H1 (cell line): ENCODE data around the gene COL4A3. TPM values are rescaled to one million over a fixed set of nuclear protein-coding genes. Genes with fewer than 3 reads are reported as not detected.

Experiments used
- CTCF ChIA-PET: fragments of 300-600 bp; sonication (Branson Sonifier 250); formaldehyde crosslinking; loops from one replicate; lab custom pipeline; 2021; ENCODE audit not compliant: partially characterized antibody; lab: Charles Lee
- POLR2A ChIA-PET: fragments of 300-600 bp; sonication (Branson Sonifier 250); formaldehyde crosslinking; loops from one replicate; lab custom pipeline; 2021; ENCODE audit warnings: inconsistent platforms; ENCODE audit not compliant: partially characterized antibody; lab: Charles Lee
- DNase-seq, 2 experiments: peaks; one replicate each; pipeline versions ENCODE4 v3.0.0 to v3.0.0-alpha.2; 2010 to 2022; ENCODE audit warnings: low spot score in 2 of 2, low read depth in 1 of 2, mixed read lengths in 1 of 2
- FAIRE-seq: peaks from 2 replicates; lab custom pipeline; 2011; peaks lifted over from hg19 to GRCh38; lab: Jason Lieb, UNC
- H2AFZ ChIP-seq: 2 replicates; pipeline ENCODE4 v1.8.1; 2012; ENCODE audit warnings: low read length, inconsistent platforms
- H2AK5ac ChIP-seq: 2 replicates; pipeline ENCODE4 v1.6.1; 2013; ENCODE audit warnings: low read depth, low read length
- H2BK120ac ChIP-seq: replicated peaks from 2 replicates; pipeline ENCODE3; 2013; ENCODE audit warnings: low read depth, low read length, inconsistent platforms
- H2BK12ac ChIP-seq: 2 replicates; pipeline ENCODE4 v1.6.1; 2013; ENCODE audit warnings: low read depth, low read length
- H2BK15ac ChIP-seq: 2 replicates; pipeline ENCODE4 v1.6.1; 2013; ENCODE audit warnings: low read length
- H2BK20ac ChIP-seq: 2 replicates; pipeline ENCODE4 v1.6.1; 2013; ENCODE audit warnings: low read length
- H2BK5ac ChIP-seq: 2 replicates; pipeline ENCODE4 v1.6.1; 2013; ENCODE audit warnings: low read depth, low read length
- H3K14ac ChIP-seq: 2 replicates; pipeline ENCODE4 v1.6.1; 2013; ENCODE audit warnings: inconsistent platforms; ENCODE audit not compliant: insufficient read length
- H3K18ac ChIP-seq: 2 replicates; pipeline ENCODE4 v1.6.1; 2013; ENCODE audit warnings: low read length; ENCODE audit errors: extremely low read depth
- H3K23ac ChIP-seq: 2 replicates; pipeline ENCODE4 v1.6.1; 2013; ENCODE audit warnings: inconsistent platforms; ENCODE audit not compliant: insufficient read length
- H3K23me2 ChIP-seq: 2 replicates; pipeline ENCODE4 v1.6.1; 2013; ENCODE audit warnings: low read depth, low read length
- H3K27ac ChIP-seq: 2 replicates; pipeline ENCODE4 v1.6.1; 2011; ENCODE audit warnings: low read depth, low read length, inconsistent platforms
- H3K27me3 ChIP-seq, 4 experiments: replicated peaks in 1 of 4; 1 replicate in 1 of 4; 2 replicates in 3 of 4; pipeline versions ENCODE4 v1.6.1 to v1.8.1; 2011 to 2013; ENCODE audit warnings: low read length in 3 of 4, mild to moderate bottlenecking in 3 of 4, inconsistent platforms in 2 of 4, mixed read lengths in 2 of 4, moderate library complexity in 1 of 4; ENCODE audit not compliant: control insufficient read depth in 3 of 4, insufficient read depth in 3 of 4; ENCODE audit errors: extremely low read depth in 1 of 4
- H3K36me3 ChIP-seq, 4 experiments: 2 replicates each; pipeline versions ENCODE4 v1.6.1 to v1.8.1; 2011 to 2013; ENCODE audit warnings: mild to moderate bottlenecking in 4 of 4, low read length in 3 of 4, moderate library complexity in 2 of 4, control low read depth in 1 of 4, inconsistent platforms in 1 of 4; ENCODE audit not compliant: insufficient read depth in 4 of 4, control insufficient read depth in 2 of 4
- H3K4ac ChIP-seq: replicated peaks from 2 replicates; pipeline ENCODE3; 2013; ENCODE audit warnings: low read length, low read depth, mixed read lengths, inconsistent platforms; ENCODE audit not compliant: insufficient read length
- H3K4me1 ChIP-seq, 4 experiments: replicated peaks in 1 of 4; 1 replicate in 1 of 4; 2 replicates in 3 of 4; pipeline versions ENCODE4 v1.6.1 to v1.8.1; 2011 to 2013; ENCODE audit warnings: low read length in 3 of 4, inconsistent platforms in 2 of 4, mixed read lengths in 1 of 4; ENCODE audit not compliant: insufficient read depth in 4 of 4, control insufficient read depth in 3 of 4
- H3K4me2 ChIP-seq, 2 experiments: 2 replicates each; pipeline versions ENCODE4 v1.6.1 to v1.8.1; 2011 to 2013; ENCODE audit warnings: low read depth in 2 of 2, low read length in 2 of 2, control low read depth in 1 of 2, inconsistent platforms in 1 of 2, mild to moderate bottlenecking in 1 of 2; ENCODE audit not compliant: insufficient read depth in 1 of 2
- H3K4me3 ChIP-seq, 4 experiments: fragments of 200-600, 300-600 bp in 1 of 4; sonication (generic), shearing (Covaris generic), sonication (Bioruptor Twin) in 1 of 4; 2 replicates each; pipeline versions ENCODE4 v1.5.1 to v1.8.1; 2011 to 2016; ENCODE audit warnings: low read length in 4 of 4, low read depth in 3 of 4, control low read depth in 2 of 4, inconsistent platforms in 2 of 4, mild to moderate bottlenecking in 2 of 4, mixed read lengths in 1 of 4, moderate library complexity in 1 of 4; ENCODE audit not compliant: insufficient read depth in 2 of 4; ENCODE audit errors: extremely low read depth in 1 of 4
- H3K56ac ChIP-seq: replicated peaks from 2 replicates; pipeline ENCODE3; 2013; ENCODE audit warnings: low read depth, mild to moderate bottlenecking, mixed read lengths, low read length, inconsistent platforms; ENCODE audit not compliant: insufficient read length
- H3K79me1 ChIP-seq: 2 replicates; pipeline ENCODE4 v1.6.1; 2013; ENCODE audit warnings: low read depth, low read length, control low read depth
- H3K79me2 ChIP-seq, 2 experiments: 2 replicates each; pipeline versions ENCODE4 v1.6.1 to v1.8.1; 2012 to 2013; ENCODE audit warnings: low read length in 2 of 2, mild to moderate bottlenecking in 2 of 2, inconsistent platforms in 1 of 2; ENCODE audit not compliant: insufficient read depth in 2 of 2, control insufficient read depth in 1 of 2
- H3K9ac ChIP-seq, 4 experiments: replicated peaks in 1 of 4; 1 replicate in 1 of 4; 2 replicates in 3 of 4; pipeline versions ENCODE4 v1.6.1 to v1.8.1; 2011 to 2013; ENCODE audit warnings: low read depth in 3 of 4, low read length in 3 of 4, control low read depth in 2 of 4, mild to moderate bottlenecking in 2 of 4, moderate library complexity in 2 of 4, inconsistent platforms in 1 of 4; ENCODE audit errors: extremely low read depth in 1 of 4
- H3K9me3 ChIP-seq, 2 experiments: 2 replicates each; pipeline versions ENCODE4 v1.6.1 to v1.8.1; 2012 to 2013; ENCODE audit warnings: mild to moderate bottlenecking in 2 of 2, moderate library complexity in 2 of 2, control low read depth in 1 of 2, inconsistent platforms in 1 of 2, low read depth in 1 of 2, low read length in 1 of 2, mixed read lengths in 1 of 2; ENCODE audit not compliant: insufficient read depth in 2 of 2
- H4K20me1 ChIP-seq, 2 experiments: replicated peaks in 1 of 2; 2 replicates each; pipeline versions ENCODE3 to v1.8.1; 2011 to 2013; ENCODE audit warnings: inconsistent platforms in 2 of 2, low read length in 2 of 2, mild to moderate bottlenecking in 1 of 2; ENCODE audit not compliant: insufficient read depth in 2 of 2, control insufficient read depth in 1 of 2
- H4K5ac ChIP-seq: 2 replicates; pipeline ENCODE4 v1.6.1; 2013; ENCODE audit warnings: low read length, low read depth, mixed read lengths, inconsistent platforms; ENCODE audit not compliant: insufficient read length
- H4K8ac ChIP-seq: 2 replicates; pipeline ENCODE4 v1.8.0; 2013; ENCODE audit warnings: mild to moderate bottlenecking, moderate library complexity, low read length, inconsistent platforms; ENCODE audit not compliant: insufficient read depth; ENCODE audit errors: extremely low read depth
- H4K91ac ChIP-seq: replicated peaks from 2 replicates; pipeline ENCODE3; 2013; ENCODE audit warnings: low read length, mixed read lengths, inconsistent platforms; ENCODE audit not compliant: insufficient read length
- ASH2L ChIP-seq: fragments of 200-600, 300-600 bp; sonication (generic); IDR thresholded peaks from one replicate; pipeline ENCODE4 v1.7.1; 2017; ENCODE audit warnings: low read length
- BACH1 ChIP-seq: IDR thresholded peaks from 2 replicates; pipeline ENCODE4 v1.6.1; 2012; ENCODE audit warnings: low read length, improper control_type of control experiment
- BCL11A ChIP-seq, 2 experiments: IDR thresholded peaks; one replicate each; pipeline ENCODE4 v1.6.1; 2011; ENCODE audit warnings: low read depth in 2 of 2, low read length in 2 of 2, mild to moderate bottlenecking in 2 of 2
- CBX8 ChIP-seq: fragments of 300-800, 300-1000 bp; sonication (generic); IDR thresholded peaks from 2 replicates; pipeline ENCODE4 v1.7.1; 2016; ENCODE audit warnings: low read depth, low read length, borderline replicate concordance
- CEBPB ChIP-seq: IDR thresholded peaks from 2 replicates; pipeline ENCODE4 v1.6.1; 2012; ENCODE audit warnings: low read depth, low read length
- KDM4A ChIP-seq: IDR thresholded peaks from one replicate; pipeline ENCODE4 v1.7.1; 2012; ENCODE audit warnings: low read depth, mild to moderate bottlenecking, moderate library complexity, low read length, inconsistent platforms; ENCODE audit not compliant: severe bottlenecking
- RAD21 ChIP-seq, 2 experiments: IDR thresholded peaks in 1 of 2; conservative IDR thresholded peaks in 1 of 2; 2 replicates each; pipeline ENCODE4 v1.6.1; 2011; ENCODE audit warnings: low read depth in 2 of 2, low read length in 2 of 2, improper control_type of control experiment in 1 of 2, inconsistent platforms in 1 of 2, mild to moderate bottlenecking in 1 of 2, moderate library complexity in 1 of 2
- RBBP5 ChIP-seq: IDR thresholded peaks from 2 replicates; pipeline ENCODE4 v1.7.1; 2012; ENCODE audit warnings: low read depth, mild to moderate bottlenecking, inconsistent platforms, low read length, moderate library complexity, borderline replicate concordance
- SIRT6 ChIP-seq: IDR thresholded peaks from one replicate; pipeline ENCODE4 v1.7.1; 2012; ENCODE audit warnings: low read length, inconsistent platforms
- SUZ12 ChIP-seq: fragments of 200-600 bp; sonication (generic); IDR thresholded peaks from 2 replicates; pipeline ENCODE4 v1.6.1; 2012; ENCODE audit warnings: mild to moderate bottlenecking, inconsistent platforms, low read length, moderate library complexity, mixed read lengths
- TBP ChIP-seq: IDR thresholded peaks from 2 replicates; pipeline ENCODE4 v1.6.1; 2011; ENCODE audit warnings: low read depth, low read length, improper control_type of control experiment
- WGBS, 2 experiments: shearing (Covaris generic) in 1 of 2; methylation state at CpG; one replicate each; pipeline versions ENCODE4 v1.1.6 to v1.1.7; 2013 to 2015; ENCODE audit warnings: low lambda C conversion rate in 2 of 2, mixed read lengths in 2 of 2, inconsistent platforms in 1 of 2, low coverage in 1 of 2, missing lambda C conversion rate in 1 of 2; ENCODE audit not compliant: insufficient replicate concordance in 2 of 2, insufficient coverage in 1 of 2, insufficient read length in 1 of 2; ENCODE audit errors: extremely low coverage in 1 of 2, missing lambda C conversion rate in 1 of 2; 5-methylcytosine and 5-hydroxymethylcytosine counted together
- polyA plus RNA-seq, 7 experiments: library from polyadenylated mRNA; depleted of rRNA in 3 of 7; stranded (reverse) in 5 of 7; unstranded in 2 of 7; fragments of >200 nt in 5 of 7; fragments of 200-250 nt in 2 of 7; gene quantifications; 1 replicate in 5 of 7; 2 replicates in 1 of 7; 4 replicates in 1 of 7; pipeline versions ENCODE4 v1.2.1 to v1.2.3, GENCODE V29; 2011 to 2013; ENCODE audit warnings: missing spikeins in 2 of 7, mixed read lengths in 2 of 7
- total RNA-seq: library from RNA; stranded (reverse); fragmentation: NEBNext Ultra II Directional; extraction: Animal tissue kit (Norgen Biotek cat#: 25700); gene quantifications from 2 replicates; pipeline ENCODE4 v1.2.1, GENCODE V29; 2021
- TF ChIP-seq, protein P1 (sequence below): IDR thresholded peaks from 2 replicates; pipeline ENCODE4 v1.6.1; 2011; ENCODE audit warnings: low read depth, mild to moderate bottlenecking, low read length; ENCODE audit not compliant: insufficient read depth
- TF ChIP-seq, protein P2 (sequence below): IDR thresholded peaks from 2 replicates; pipeline ENCODE4 v1.6.1; 2012; ENCODE audit warnings: inconsistent platforms

The COL4A3 gene
- total and polyA plus RNA-seq, 2 of the 8 experiments (the other 6 are each of a cell fraction or from before 2014, with no cell fraction given), result 0.12 to 0.17 TPM

DNA sequence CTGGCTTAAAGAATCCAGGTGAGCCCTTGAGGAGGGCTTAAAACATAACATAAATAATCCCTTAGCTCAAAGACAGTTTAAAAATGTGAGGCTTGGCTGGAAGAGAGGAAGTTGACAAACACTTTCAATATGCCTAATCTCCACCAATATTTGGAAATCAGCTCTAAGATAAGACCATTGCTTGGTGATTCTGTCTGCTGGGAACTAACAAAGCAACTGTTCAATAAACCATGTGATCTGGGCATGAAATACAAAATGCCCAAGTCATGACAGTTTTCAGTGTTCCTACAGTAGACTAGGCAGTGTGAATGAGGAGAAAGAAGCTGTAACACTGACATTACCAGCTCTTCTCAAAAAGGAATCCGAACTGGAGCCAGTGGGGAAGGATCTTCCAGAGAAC is 171.3 kb downstream of the COL4A3 start:
- no peak overlapping the region for H3K27ac ChIP-seq
- H4K8ac ChIP-seq, result no peak overlapping the region
- peaks cover 0 to 3% of the 10 kb centered on the region in 2 experiments for H4K20me1 ChIP-seq
- H3K27me3 ChIP-seq, result no peaks in the 10 kb centered on the region
- no peak overlapping the region for H2BK15ac ChIP-seq
- no peak overlapping the region for H3K4ac ChIP-seq
- ChIA-PET CTCF (interaction anchor here (0.9 to 3.4 kb wide), 4 partner anchors 12 to 206 kb away, joined by 3 to 14 read pairs (median 3); no protein-coding TSS in a partner anchor), POLR2A (interaction anchor here (1.6 to 1.9 kb wide), 2 partner anchors 10 to 13 kb away, joined by 4 to 9 read pairs; partner anchors contain the start of gene MFF)
- no peak overlapping the region for H2AFZ ChIP-seq
- no peak overlapping the region for H4K91ac ChIP-seq
- H3K23ac ChIP-seq, result no peak overlapping the region
- no peaks in the 10 kb centered on the region for H3K9me3 ChIP-seq
- H3K79me2 ChIP-seq, result peaks cover 0 to 10% of the 10 kb centered on the region in 2 experiments; a peak in 2 of 4 replicates
- DNase-seq (no peak), FAIRE-seq (no peak)
- no peak overlapping the region for H2BK5ac ChIP-seq
- H3K4me1 ChIP-seq, result no peaks in the 10 kb centered on the region
- no peak overlapping the region for H2BK20ac ChIP-seq
- no peak overlapping the region for H3K18ac ChIP-seq
- H2AK5ac ChIP-seq, result no peak overlapping the region
- no peak overlapping the region for H2BK12ac ChIP-seq
- no peak overlapping the region for H2BK120ac ChIP-seq
- H3K4me2 ChIP-seq, result no peak overlapping the region
- H3K4me3 ChIP-seq, result no peak overlapping the region
- WGBS, 2 experiments, result 83% methylated on average over 1 of the region's 1 CpG; no CpG with 5 or more reads in 1 of the 2 experiments
- H3K56ac ChIP-seq, result no peak overlapping the region
- peaks cover 10 to 52% (median 16%) of the 10 kb centered on the region in 4 experiments; a peak in 7 of 8 replicates for H3K36me3 ChIP-seq
- no peaks in the 10 kb centered on the region for H3K23me2 ChIP-seq
- no peaks in the 10 kb centered on the region for H3K79me1 ChIP-seq
- no peak overlapping the region for H3K14ac ChIP-seq
- no peak overlapping the region for H3K9ac ChIP-seq
- no peak overlapping the region for H4K5ac ChIP-seq
- TF ChIP-seq SIRT6, result no peak
- no peak for TF ChIP-seq TBP
- TF ChIP-seq, protein P1, sequence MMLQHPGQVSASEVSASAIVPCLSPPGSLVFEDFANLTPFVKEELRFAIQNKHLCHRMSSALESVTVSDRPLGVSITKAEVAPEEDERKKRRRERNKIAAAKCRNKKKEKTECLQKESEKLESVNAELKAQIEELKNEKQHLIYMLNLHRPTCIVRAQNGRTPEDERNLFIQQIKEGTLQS, result no peak
- TF ChIP-seq ASH2L, result no peak
- TF ChIP-seq BACH1, result no peak
- TF ChIP-seq, protein P2, sequence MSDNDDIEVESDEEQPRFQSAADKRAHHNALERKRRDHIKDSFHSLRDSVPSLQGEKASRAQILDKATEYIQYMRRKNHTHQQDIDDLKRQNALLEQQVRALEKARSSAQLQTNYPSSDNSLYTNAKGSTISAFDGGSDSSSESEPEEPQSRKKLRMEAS, result no peak
- no peak for TF ChIP-seq CBX8
- TF ChIP-seq SUZ12, result no peak
- no peak for TF ChIP-seq KDM4A
- TF ChIP-seq RBBP5, result no peak
- no peak for TF ChIP-seq CEBPB
- TF ChIP-seq BCL11A (IDR thresholded peaks at IDR 0.05; ENCODE audit: low read depth in 2 of 2, low read length in 2 of 2), result no peak
- no peak for TF ChIP-seq RAD21 (IDR thresholded peaks at IDR 0.05 in 1 of 2, conservative IDR thresholded peaks at IDR 0.05 in 1 of 2; ENCODE audit: low read depth in 2 of 2, low read length in 2 of 2)
